Keratinocyte (primary cell): ENCODE data around the gene TRPM2. TPM values are rescaled to one million over a fixed set of nuclear protein-coding genes. Genes with fewer than 3 reads are reported as not detected.

Source experiments
- DNase-seq: peaks from one replicate; pipeline ENCODE4 v3.0.0-alpha.2; 2011; ENCODE audit warnings: low read depth, missing footprints, low spot score
- FAIRE-seq: peaks from 2 replicates; lab custom pipeline; 2011; peaks lifted over from hg19 to GRCh38; lab: Jason Lieb, UNC
- H2AFZ ChIP-seq: 2 replicates; pipeline ENCODE4 v1.6.0; 2012; ENCODE audit warnings: low read length, control low read depth, inconsistent platforms; ENCODE audit not compliant: control insufficient read depth
- H3K27ac ChIP-seq: 2 replicates; pipeline ENCODE4 v1.5.1; 2011; ENCODE audit warnings: low read length; ENCODE audit not compliant: control insufficient read depth, insufficient read depth
- H3K27me3 ChIP-seq: 3 replicates; pipeline ENCODE4 v1.6.0; 2011; ENCODE audit warnings: low read length; ENCODE audit not compliant: control insufficient read depth, insufficient read depth; ENCODE audit errors: extremely low read depth
- H3K36me3 ChIP-seq, 2 experiments: 2 replicates in 1 of 2; 3 replicates in 1 of 2; pipeline ENCODE4 v1.5.1; 2011; ENCODE audit warnings: low read length in 2 of 2, mild to moderate bottlenecking in 1 of 2; ENCODE audit not compliant: control insufficient read depth in 2 of 2, insufficient read depth in 2 of 2; ENCODE audit errors: extremely low read depth in 1 of 2
- H3K4me1 ChIP-seq: 3 replicates; pipeline ENCODE4 v1.5.1; 2011; ENCODE audit warnings: low read length; ENCODE audit not compliant: control insufficient read depth, insufficient read depth; ENCODE audit errors: extremely low read depth
- H3K4me2 ChIP-seq: 3 replicates; pipeline ENCODE4 v1.6.0; 2011; ENCODE audit warnings: low read depth, low read length; ENCODE audit not compliant: control insufficient read depth, insufficient read depth; ENCODE audit errors: extremely low read depth
- H3K4me3 ChIP-seq, 3 experiments: fragments of 200-600 bp in 1 of 3; sonication (generic) in 1 of 3; 2 replicates in 2 of 3; 3 replicates in 1 of 3; pipeline ENCODE4 v1.5.1; 2011 to 2016; ENCODE audit warnings: low read length in 3 of 3, mild to moderate bottlenecking in 3 of 3, control low read depth in 2 of 3, inconsistent platforms in 1 of 3, low read depth in 1 of 3, mixed read lengths in 1 of 3, mixed run types in 1 of 3, moderate library complexity in 1 of 3; ENCODE audit not compliant: control insufficient read depth in 2 of 3, insufficient read depth in 2 of 3; ENCODE audit errors: extremely low read depth in 1 of 3
- H3K79me2 ChIP-seq: 2 replicates; pipeline ENCODE4 v1.6.0; 2012; ENCODE audit warnings: low read length; ENCODE audit not compliant: control insufficient read depth, insufficient read depth
- H3K9ac ChIP-seq: 3 replicates; pipeline ENCODE4 v1.6.0; 2011; ENCODE audit warnings: low read length; ENCODE audit not compliant: control insufficient read depth, insufficient read depth; ENCODE audit errors: extremely low read depth
- H3K9me1 ChIP-seq: 3 replicates; pipeline ENCODE4 v1.6.0; 2011; ENCODE audit warnings: low read length; ENCODE audit not compliant: control insufficient read depth, insufficient read depth; ENCODE audit errors: extremely low read depth
- H3K9me3 ChIP-seq: 2 replicates; pipeline ENCODE4 v1.5.1; 2012; ENCODE audit warnings: low read depth, low read length; ENCODE audit not compliant: control insufficient read depth
- H4K20me1 ChIP-seq: 3 replicates; pipeline ENCODE4 v1.6.0; 2011; ENCODE audit warnings: low read length; ENCODE audit not compliant: control insufficient read depth, insufficient read depth; ENCODE audit errors: extremely low read depth
- EZH2 ChIP-seq: IDR thresholded peaks from one replicate; pipeline ENCODE4 v1.6.1; 2012; ENCODE audit warnings: inconsistent platforms, mild to moderate bottlenecking, low read length, moderate library complexity
- dilution Hi-C: fragments of 300-500 bp; cut with MboI; formaldehyde crosslinking; loops from one replicate; pipeline ENCODE4 v1.7.0; 2020; ENCODE audit warnings: low sequenced_read_pairs; ENCODE audit not compliant: extremely low pct_ligation_motif_present
- polyA plus RNA-seq, 5 experiments: library from polyadenylated mRNA; depleted of rRNA in 3 of 5; stranded (reverse) in 3 of 5; stranded (forward) in 1 of 5; unstranded in 1 of 5; fragments of >200 nt; gene quantifications; 1 replicate in 1 of 5; 2 replicates in 3 of 5; 3 replicates in 1 of 5; pipeline versions ENCODE4 v1.2.1 to v1.2.3, GENCODE V29; 2011 to 2012; ENCODE audit warnings: missing spikeins in 2 of 5, low read depth in 1 of 5, low replicate concordance in 1 of 5
- TF ChIP-seq, protein P1 (sequence below), 3 experiments: IDR thresholded peaks in 1 of 3; conservative IDR thresholded peaks in 1 of 3; optimal IDR thresholded peaks in 1 of 3; 2 replicates in 2 of 3; 3 replicates in 1 of 3; pipeline versions ENCODE3 to v1.5.1; 2011; ENCODE audit warnings: low read length in 3 of 3, mild to moderate bottlenecking in 3 of 3, moderate library complexity in 2 of 3, control low read depth in 1 of 3, inconsistent platforms in 1 of 3; ENCODE audit not compliant: insufficient read depth in 2 of 3; ENCODE audit errors: extremely low read depth in 1 of 3

Gene TRPM2
- polyA plus RNA-seq, 1 donor (not counting 4 experiments of a cell fraction or from before 2014, with no cell fraction given), result 0.31 TPM

DNA sequence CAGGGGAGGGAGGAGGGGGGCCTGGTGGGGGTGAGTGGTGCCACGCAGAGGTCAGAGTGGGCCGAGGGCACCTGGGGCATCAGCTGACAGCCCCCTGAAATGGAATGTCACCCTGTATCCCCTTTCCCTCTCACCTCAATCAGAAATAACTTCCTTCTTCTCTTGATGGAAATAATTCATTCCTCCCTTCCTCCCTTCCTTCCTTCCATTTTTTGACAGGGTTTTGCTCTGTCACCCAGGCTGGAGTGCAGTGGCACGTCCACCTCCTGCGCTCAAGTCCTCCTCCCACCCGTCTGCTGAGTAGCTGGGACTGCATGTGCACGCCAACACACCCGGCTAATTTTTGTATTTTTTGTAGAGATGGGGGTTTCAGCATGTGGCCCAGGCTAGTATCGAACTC lies 53.5 kb downstream of the TRPM2 start:
- Histone ChIP-seq H3K9me1 (no peaks in the 10 kb centered on the region), H4K20me1 (no peaks in the 10 kb centered on the region), H3K27ac (no peak overlapping the region), H3K9ac (no peak overlapping the region), H3K36me3 (no peaks in the 10 kb centered on the region), H3K4me2 (no peak overlapping the region), H2AFZ (no peak overlapping the region), H3K9me3 (peaks cover 12% of the 10 kb centered on the region), H3K4me1 (no peaks in the 10 kb centered on the region), H3K27me3 (no peaks in the 10 kb centered on the region), H3K4me3 (no peak overlapping the region), H3K79me2 (no peaks in the 10 kb centered on the region)
- no peak for FAIRE-seq
- no peak for TF ChIP-seq EZH2
- TF ChIP-seq, protein P1, sequence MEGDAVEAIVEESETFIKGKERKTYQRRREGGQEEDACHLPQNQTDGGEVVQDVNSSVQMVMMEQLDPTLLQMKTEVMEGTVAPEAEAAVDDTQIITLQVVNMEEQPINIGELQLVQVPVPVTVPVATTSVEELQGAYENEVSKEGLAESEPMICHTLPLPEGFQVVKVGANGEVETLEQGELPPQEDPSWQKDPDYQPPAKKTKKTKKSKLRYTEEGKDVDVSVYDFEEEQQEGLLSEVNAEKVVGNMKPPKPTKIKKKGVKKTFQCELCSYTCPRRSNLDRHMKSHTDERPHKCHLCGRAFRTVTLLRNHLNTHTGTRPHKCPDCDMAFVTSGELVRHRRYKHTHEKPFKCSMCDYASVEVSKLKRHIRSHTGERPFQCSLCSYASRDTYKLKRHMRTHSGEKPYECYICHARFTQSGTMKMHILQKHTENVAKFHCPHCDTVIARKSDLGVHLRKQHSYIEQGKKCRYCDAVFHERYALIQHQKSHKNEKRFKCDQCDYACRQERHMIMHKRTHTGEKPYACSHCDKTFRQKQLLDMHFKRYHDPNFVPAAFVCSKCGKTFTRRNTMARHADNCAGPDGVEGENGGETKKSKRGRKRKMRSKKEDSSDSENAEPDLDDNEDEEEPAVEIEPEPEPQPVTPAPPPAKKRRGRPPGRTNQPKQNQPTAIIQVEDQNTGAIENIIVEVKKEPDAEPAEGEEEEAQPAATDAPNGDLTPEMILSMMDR (optimal IDR thresholded peaks at IDR 0.05 in 1 of 3, IDR thresholded peaks at IDR 0.05 in 1 of 3, conservative IDR thresholded peaks at IDR 0.05 in 1 of 3; ENCODE audit: extremely low read depth in 1 of 3, insufficient read depth in 2 of 3, low read length in 3 of 3), result no peak
- DNase-seq, result no peak
- dilution Hi-C loops, result no loop called here

DNA sequence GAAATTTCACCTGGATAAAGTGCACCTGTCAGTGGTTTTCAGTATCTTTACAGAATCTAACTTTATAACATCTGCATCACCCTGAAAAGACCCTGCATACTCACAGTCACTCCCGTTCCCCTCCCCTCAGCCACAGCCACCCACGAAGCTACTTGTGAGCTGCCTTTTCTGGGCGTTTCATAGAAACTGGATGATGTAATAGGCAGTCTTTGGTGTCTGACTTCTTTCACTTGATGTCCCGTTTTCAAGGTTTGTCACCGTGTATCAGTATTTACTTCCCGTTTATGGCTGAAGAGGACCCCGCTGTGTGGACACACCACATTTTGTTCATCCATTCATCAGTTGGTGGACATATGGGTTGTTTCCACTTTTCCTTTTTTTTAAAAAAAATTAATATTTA lies 54.1 kb downstream of the TRPM2 start:
- Histone ChIP-seq H3K36me3 (no peaks in the 10 kb centered on the region), H3K9me3 (peaks cover 12% of the 10 kb centered on the region), H3K4me3 (no peak overlapping the region), H3K27me3 (no peaks in the 10 kb centered on the region), H4K20me1 (no peaks in the 10 kb centered on the region), H3K27ac (no peak overlapping the region), H3K9me1 (no peaks in the 10 kb centered on the region), H3K9ac (no peak overlapping the region), H3K79me2 (no peaks in the 10 kb centered on the region), H3K4me2 (no peak overlapping the region), H3K4me1 (no peaks in the 10 kb centered on the region), H2AFZ (no peak overlapping the region)
- dilution Hi-C loops, result no loop called here
- FAIRE-seq (no peak), DNase-seq (no peak)
- TF ChIP-seq, protein P1 (optimal IDR thresholded peaks at IDR 0.05 in 1 of 3, IDR thresholded peaks at IDR 0.05 in 1 of 3, conservative IDR thresholded peaks at IDR 0.05 in 1 of 3; ENCODE audit: extremely low read depth in 1 of 3, insufficient read depth in 2 of 3, low read length in 3 of 3), result no peak
- TF ChIP-seq EZH2, result no peak
